HepG2 (cell line): ENCODE data around the gene SUSD6. TPM values are rescaled to one million over a fixed set of nuclear protein-coding genes. Genes with fewer than 3 reads are reported as not detected.
A peak's percentile ranks its signal among the peaks of the same experiment; 100 is the strongest.

ENCODE experiments used
- ATF6 ChIP-seq: sonication (generic); formaldehyde crosslinking; conservative IDR thresholded peaks from 2 replicates; pipeline ENCODE4 v1.4.0; 2020; ENCODE audit warnings: missing genetic modification reagents
- GABPB1 ChIP-seq: IDR thresholded peaks from 2 replicates; pipeline ENCODE4 v1.6.1; 2016; ENCODE audit warnings: mild to moderate bottlenecking, missing genetic modification reagents, moderate library complexity, missing compliant biosample characterization
- KAT8 ChIP-seq: IDR thresholded peaks from 2 replicates; pipeline ENCODE4 v1.6.1; 2016; ENCODE audit warnings: missing genetic modification reagents, missing compliant biosample characterization
- KDM3A ChIP-seq: IDR thresholded peaks from 2 replicates; pipeline ENCODE4 v1.6.1; 2018; ENCODE audit warnings: low read depth, missing compliant biosample characterization
- NR2F2 ChIP-seq: IDR thresholded peaks from 2 replicates; pipeline ENCODE4 v1.6.1; 2012; ENCODE audit warnings: low read depth, inconsistent platforms, borderline replicate concordance
- PHF20 ChIP-seq: sonication (generic); formaldehyde crosslinking; IDR thresholded peaks from 2 replicates; pipeline ENCODE4 v1.5.0; 2020; ENCODE audit warnings: mild to moderate bottlenecking, missing genetic modification reagents
- POLR2AphosphoS5 ChIP-seq: IDR thresholded peaks from 2 replicates; pipeline ENCODE4 v1.6.1; 2012; ENCODE audit warnings: low read depth, low read length
- RBFOX2 ChIP-seq: fragments of 200-400 bp; formaldehyde crosslinking; IDR thresholded peaks from 2 replicates; pipeline ENCODE4 v1.6.1; 2017; ENCODE audit warnings: low read depth, mild to moderate bottlenecking, low read length
- SNAPC2 ChIP-seq: sonication (generic); formaldehyde crosslinking; IDR thresholded peaks from 2 replicates; pipeline ENCODE4 v1.8.1; 2022; ENCODE audit warnings: mild to moderate bottlenecking, missing genetic modification reagents
- SP4 ChIP-seq: sonication (generic); formaldehyde crosslinking; IDR thresholded peaks from 2 replicates; pipeline ENCODE4 v1.8.1; 2023; ENCODE audit warnings: mild to moderate bottlenecking, missing genetic modification reagents
- ZC3H4 ChIP-seq: sonication (generic); formaldehyde crosslinking; IDR thresholded peaks from 2 replicates; pipeline ENCODE4 v1.4.0; 2020; ENCODE audit warnings: missing genetic modification reagents, borderline replicate concordance
- ZFP36 ChIP-seq: fragments of 150-350 bp; IDR thresholded peaks from 2 replicates; pipeline ENCODE4 v1.6.1; 2018; ENCODE audit warnings: borderline replicate concordance, low read length, low read depth; ENCODE audit not compliant: partially characterized antibody
- ZNF253 ChIP-seq: sonication (generic); formaldehyde crosslinking; IDR thresholded peaks from 2 replicates; pipeline ENCODE4 v1.8.0; 2022; ENCODE audit warnings: mild to moderate bottlenecking, missing genetic modification reagents, borderline replicate concordance
- ZNF329 ChIP-seq: sonication (generic); formaldehyde crosslinking; IDR thresholded peaks from 2 replicates; pipeline ENCODE4 v1.9.0; 2021; ENCODE audit warnings: low read depth, mild to moderate bottlenecking, missing genetic modification reagents
- ZNF33A ChIP-seq: sonication (generic); formaldehyde crosslinking; IDR thresholded peaks from 2 replicates; pipeline ENCODE4 v1.5.1; 2020; ENCODE audit warnings: missing genetic modification reagents, mild to moderate bottlenecking, moderate library complexity, borderline replicate concordance
- ZNF598 ChIP-seq: sonication (generic); formaldehyde crosslinking; IDR thresholded peaks from 2 replicates; pipeline ENCODE4 v1.5.1; 2020; ENCODE audit warnings: mild to moderate bottlenecking, missing genetic modification reagents, borderline replicate concordance
- ZNF879 ChIP-seq: sonication (generic); formaldehyde crosslinking; IDR thresholded peaks from 2 replicates; pipeline ENCODE4 v1.8.1; 2023; ENCODE audit warnings: missing genetic modification reagents
- polyA plus RNA-seq, 8 experiments: library from polyadenylated mRNA; depleted of rRNA in 3 of 8; stranded (reverse) in 7 of 8; unstranded in 1 of 8; fragments of >200 nt; fragmentation: Illumina TruSeq in 4 of 8; extraction: Trizol in 4 of 8; gene quantifications; 2 replicates each; pipeline versions ENCODE4 v1.2.1 to v1.2.3, GENCODE V29; 2011 to 2016; ENCODE audit warnings: low read depth in 4 of 8, missing spikeins in 1 of 8, mixed read lengths in 1 of 8; ENCODE audit not compliant: insufficient read depth in 1 of 8
- total RNA-seq, 5 experiments: library from RNA; depleted of rRNA; stranded (reverse); fragments of >200 nt; fragmentation: Illumina TruSeq; extraction: Trizol; gene quantifications; 2 replicates each; pipeline ENCODE4 v1.2.3, GENCODE V29; 2016; ENCODE audit warnings: low read depth in 1 of 5
- TF ChIP-seq, protein P1 (sequence below): sonication (generic); formaldehyde crosslinking; IDR thresholded peaks from 2 replicates; pipeline ENCODE4 v1.4.0; 2020; ENCODE audit warnings: missing genetic modification reagents
- TF ChIP-seq, protein P2 (sequence below): IDR thresholded peaks from 2 replicates; pipeline ENCODE4 v1.6.1; 2016; ENCODE audit warnings: low read depth
- TF ChIP-seq, protein P3 (sequence below), 2 experiments: sonication (generic) in 1 of 2; formaldehyde crosslinking in 1 of 2; IDR thresholded peaks; 2 replicates each; pipeline versions ENCODE4 v1.5.1 to v1.6.1; 2011 to 2020; ENCODE audit warnings: borderline replicate concordance in 1 of 2, low read depth in 1 of 2, low read length in 1 of 2, mild to moderate bottlenecking in 1 of 2, missing genetic modification reagents in 1 of 2, moderate library complexity in 1 of 2
- TF ChIP-seq, protein P4 (sequence below): sonication (generic); IDR thresholded peaks from 2 replicates; pipeline ENCODE4 v1.6.1; 2016; ENCODE audit warnings: low read depth, borderline replicate concordance

The SUSD6 gene
- total and polyA plus RNA-seq, 2 of the 13 experiments (the other 11 are each of a cell fraction or from before 2014, with no cell fraction given) = 7.2 to 7.4 TPM

- TF ChIP-seq SNAPC2 = no peak
- TF ChIP-seq ZNF598 = no peak
- no peak for TF ChIP-seq POLR2AphosphoS5
- TF ChIP-seq ZNF329 (CRISPR knock-in tag) = no peak
- TF ChIP-seq PHF20 (CRISPR knock-in tag) = no peak
- 0 out of 2 replicates have a peak, but pooled peaks have one; percentile 42 for TF ChIP-seq RBFOX2
- TF ChIP-seq NR2F2 = no peak
- TF ChIP-seq ZNF33A (CRISPR knock-in tag) = no peak
- no peak for TF ChIP-seq ZFP36
- peak; percentile 38; the same call in 1 of the 2 replicates for TF ChIP-seq GABPB1 (CRISPR knock-in tag)
- TF ChIP-seq, protein P1, sequence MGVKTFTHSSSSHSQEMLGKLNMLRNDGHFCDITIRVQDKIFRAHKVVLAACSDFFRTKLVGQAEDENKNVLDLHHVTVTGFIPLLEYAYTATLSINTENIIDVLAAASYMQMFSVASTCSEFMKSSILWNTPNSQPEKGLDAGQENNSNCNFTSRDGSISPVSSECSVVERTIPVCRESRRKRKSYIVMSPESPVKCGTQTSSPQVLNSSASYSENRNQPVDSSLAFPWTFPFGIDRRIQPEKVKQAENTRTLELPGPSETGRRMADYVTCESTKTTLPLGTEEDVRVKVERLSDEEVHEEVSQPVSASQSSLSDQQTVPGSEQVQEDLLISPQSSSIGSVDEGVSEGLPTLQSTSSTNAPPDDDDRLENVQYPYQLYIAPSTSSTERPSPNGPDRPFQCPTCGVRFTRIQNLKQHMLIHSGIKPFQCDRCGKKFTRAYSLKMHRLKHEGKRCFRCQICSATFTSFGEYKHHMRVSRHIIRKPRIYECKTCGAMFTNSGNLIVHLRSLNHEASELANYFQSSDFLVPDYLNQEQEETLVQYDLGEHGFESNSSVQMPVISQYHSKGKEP = no peak
- no peak for TF ChIP-seq SP4 (CRISPR knock-in tag)
- no peak for TF ChIP-seq ZNF253 (CRISPR knock-in tag)
- 0 out of 2 replicates have a peak, but pooled peaks have one; percentile 23 for TF ChIP-seq KAT8 (CRISPR knock-in tag)
- TF ChIP-seq, protein P2, sequence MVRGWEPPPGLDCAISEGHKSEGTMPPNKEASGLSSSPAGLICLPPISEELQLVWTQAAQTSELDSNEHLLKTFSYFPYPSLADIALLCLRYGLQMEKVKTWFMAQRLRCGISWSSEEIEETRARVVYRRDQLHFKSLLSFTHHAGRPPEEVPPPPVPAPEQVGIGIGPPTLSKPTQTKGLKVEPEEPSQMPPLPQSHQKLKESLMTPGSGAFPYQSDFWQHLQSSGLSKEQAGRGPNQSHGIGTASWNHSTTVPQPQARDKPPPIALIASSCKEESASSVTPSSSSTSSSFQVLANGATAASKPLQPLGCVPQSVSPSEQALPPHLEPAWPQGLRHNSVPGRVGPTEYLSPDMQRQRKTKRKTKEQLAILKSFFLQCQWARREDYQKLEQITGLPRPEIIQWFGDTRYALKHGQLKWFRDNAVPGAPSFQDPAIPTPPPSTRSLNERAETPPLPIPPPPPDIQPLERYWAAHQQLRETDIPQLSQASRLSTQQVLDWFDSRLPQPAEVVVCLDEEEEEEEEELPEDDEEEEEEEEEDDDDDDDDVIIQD (CRISPR knock-in tag) = no peak
- no peak for TF ChIP-seq ZC3H4
- no peak for TF ChIP-seq KDM3A
- no peak for TF ChIP-seq ZNF879
- TF ChIP-seq, protein P3, sequence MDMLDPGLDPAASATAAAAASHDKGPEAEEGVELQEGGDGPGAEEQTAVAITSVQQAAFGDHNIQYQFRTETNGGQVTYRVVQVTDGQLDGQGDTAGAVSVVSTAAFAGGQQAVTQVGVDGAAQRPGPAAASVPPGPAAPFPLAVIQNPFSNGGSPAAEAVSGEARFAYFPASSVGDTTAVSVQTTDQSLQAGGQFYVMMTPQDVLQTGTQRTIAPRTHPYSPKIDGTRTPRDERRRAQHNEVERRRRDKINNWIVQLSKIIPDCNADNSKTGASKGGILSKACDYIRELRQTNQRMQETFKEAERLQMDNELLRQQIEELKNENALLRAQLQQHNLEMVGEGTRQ (IDR thresholded peaks at IDR 0.05; ENCODE audit: low read depth, low read length) = no peak
- TF ChIP-seq, protein P3 (CRISPR knock-in tag; IDR thresholded peaks at IDR 0.05; ENCODE audit: borderline replicate concordance) = no peak
- TF ChIP-seq ATF6 (CRISPR knock-in tag) = no peak
- TF ChIP-seq, protein P4, sequence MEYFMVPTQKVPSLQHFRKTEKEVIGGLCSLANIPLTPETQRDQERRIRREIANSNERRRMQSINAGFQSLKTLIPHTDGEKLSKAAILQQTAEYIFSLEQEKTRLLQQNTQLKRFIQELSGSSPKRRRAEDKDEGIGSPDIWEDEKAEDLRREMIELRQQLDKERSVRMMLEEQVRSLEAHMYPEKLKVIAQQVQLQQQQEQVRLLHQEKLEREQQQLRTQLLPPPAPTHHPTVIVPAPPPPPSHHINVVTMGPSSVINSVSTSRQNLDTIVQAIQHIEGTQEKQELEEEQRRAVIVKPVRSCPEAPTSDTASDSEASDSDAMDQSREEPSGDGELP = peak; percentile 88
These were observed at the start of gene SUSD6 (continued) for GRCh38 chr14:69611172-69612013.
